GM12892 (cell line): ENCODE measurements around the gene ADPRS.

ENCODE experiments used
- POLR2A ChIP-seq: IDR thresholded peaks from 2 replicates; pipeline ENCODE4 v1.6.1; 2011; ENCODE audit warnings: low read depth, low read length, control low read depth
- POLR2AphosphoS5 ChIP-seq: IDR thresholded peaks from 2 replicates; pipeline ENCODE4 v1.6.1; 2011; ENCODE audit warnings: low read depth, low read length, control low read depth

DNA sequence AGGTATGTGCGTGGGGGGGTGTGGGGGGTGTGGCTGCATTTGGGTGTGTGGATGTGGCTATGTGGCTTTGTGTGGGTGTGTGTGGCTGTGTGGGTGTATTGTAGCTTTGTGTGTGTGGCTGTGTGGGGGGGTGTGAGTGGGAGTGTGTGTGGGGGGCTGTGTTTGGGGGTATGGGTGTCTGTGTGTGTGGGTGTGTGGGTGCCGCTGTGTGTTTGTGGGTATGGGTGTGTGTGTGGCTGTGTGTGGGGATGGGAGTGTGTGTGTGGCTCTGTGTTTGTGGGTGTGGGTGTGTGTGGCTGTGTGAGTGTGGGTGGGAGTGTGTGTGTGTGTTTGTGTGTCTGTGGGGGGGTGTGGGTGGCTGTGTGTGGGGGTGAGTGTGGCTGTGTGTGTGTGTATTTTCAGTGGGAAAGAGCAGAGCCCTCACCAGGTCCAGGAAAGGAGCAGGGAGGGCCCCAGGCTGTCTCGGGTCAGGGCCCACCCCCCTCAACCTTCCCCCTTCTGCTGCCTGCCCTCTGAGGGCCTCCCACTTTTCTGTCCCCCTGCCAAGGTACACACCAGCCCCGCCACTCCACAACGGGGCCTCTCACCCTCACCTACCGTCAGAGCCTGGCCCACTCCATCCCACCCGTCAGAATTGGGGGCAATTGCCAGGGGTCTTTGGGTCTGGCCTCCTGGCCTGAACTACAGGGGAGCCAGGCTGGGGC lies 38.3 kb downstream of the ADPRS start:
- no peak for TF ChIP-seq POLR2A
- no peak for TF ChIP-seq POLR2AphosphoS5
